ENCODE results near the gene KRT17. TPM values are rescaled to one million over a fixed set of nuclear protein-coding genes. Genes with fewer than 3 reads are reported as not detected.

Gene KRT17
- total RNA-seq, 1 experiment from 2014 or later, result 1.5 TPM

- TF ChIP-seq ATF2 (CRISPR knock-in tag; IDR thresholded peaks at IDR 0.05; ENCODE audit: borderline replicate concordance, low read depth) (no peak), NFATC4 (CRISPR knock-in tag; IDR thresholded peaks at IDR 0.05) (no peak), ZNF317 (CRISPR knock-in tag; IDR thresholded peaks at IDR 0.05; ENCODE audit: borderline replicate concordance, low read depth) (no peak), ATF6 (CRISPR knock-in tag; IDR thresholded peaks at IDR 0.05) (no peak), MLX (CRISPR knock-in tag; IDR thresholded peaks at IDR 0.05) (no peak), CREB1 (CRISPR knock-in tag; IDR thresholded peaks at IDR 0.05) (no peak), MAX (CRISPR knock-in tag; IDR thresholded peaks at IDR 0.05) (no peak), ZNF532 (CRISPR knock-in tag; IDR thresholded peaks at IDR 0.05; ENCODE audit: borderline replicate concordance) (no peak), RELA (CRISPR knock-in tag; IDR thresholded peaks at IDR 0.05; ENCODE audit: borderline replicate concordance) (no peak)
Observed at GRCh38 chr17:41618341-41619035, 5.9 kb downstream of the KRT17 start (continued).

- POLR2A ChIA-PET, result no interaction called here
- DNase-seq (ENCODE audit: low spot score), result no peak
- H3K36me3 Mint-ChIP-seq, result no peaks in the 10 kb centered on the region
- H3K27me3 Mint-ChIP-seq (ENCODE audit: low read depth), result no peaks in the 10 kb centered on the region
- CTCF ChIA-PET, result interaction anchor here (1.0 to 1.3 kb wide), 3 partner anchors 10 to 112 kb away, joined by 3 to 5 read pairs (median 4); partner anchors contain the start of gene KRT13
- no peak for ATAC-seq
- H3K27ac Mint-ChIP-seq, result no peak overlapping the region
- no peaks in the 10 kb centered on the region for H3K9me3 Mint-ChIP-seq
- peaks cover 13% of the 10 kb centered on the region; the same call in 1 of the 2 replicates for H3K4me1 Mint-ChIP-seq
- no peak overlapping the region for H3K4me3 Mint-ChIP-seq
- TF ChIP-seq ZNF416 (CRISPR knock-in tag; IDR thresholded peaks at IDR 0.05), result no peak
- no peak for TF ChIP-seq ZSCAN18 (CRISPR knock-in tag; IDR thresholded peaks at IDR 0.05)
- TF ChIP-seq CREB1 (CRISPR knock-in tag; IDR thresholded peaks at IDR 0.05), result no peak
- no peak for TF ChIP-seq IRF1 (CRISPR knock-in tag; IDR thresholded peaks at IDR 0.05)
- no peak for TF ChIP-seq FOXJ3 (CRISPR knock-in tag; IDR thresholded peaks at IDR 0.05; ENCODE audit: borderline replicate concordance)
- TF ChIP-seq E2F5 (CRISPR knock-in tag; IDR thresholded peaks at IDR 0.05), result no peak
- no peak for TF ChIP-seq ZNF219 (CRISPR knock-in tag; IDR thresholded peaks at IDR 0.05; ENCODE audit: borderline replicate concordance)
- no peak for TF ChIP-seq OVOL2 (CRISPR knock-in tag; IDR thresholded peaks at IDR 0.05; ENCODE audit: borderline replicate concordance)
- TF ChIP-seq SOX15 (CRISPR knock-in tag; IDR thresholded peaks at IDR 0.05), result no peak
- no peak for TF ChIP-seq E2F1 (CRISPR knock-in tag; IDR thresholded peaks at IDR 0.05)
- TF ChIP-seq SMAD4 (CRISPR knock-in tag; IDR thresholded peaks at IDR 0.05), result no peak
- no peak for TF ChIP-seq TEAD1 (CRISPR knock-in tag; IDR thresholded peaks at IDR 0.05)
- TF ChIP-seq NFE2L1 (CRISPR knock-in tag; IDR thresholded peaks at IDR 0.05), result no peak
Observed at GRCh38 chr17:41617698-41618097, 6.7 kb downstream of the KRT17 start.

Measured in WTC11 (cell line).